GM19035 (cell line): ENCODE measurements around the gene SBF2.
"Not testable (repeated sequence)": the region's sequence is repeated elsewhere in the genome, so short reads cannot be mapped to it uniquely, and the experiment has no call there.

Experiments
- ATAC-seq: cut with Tn5 transposase; IDR thresholded peaks from one replicate; pipeline ENCODE4 v1.9.1; 2021; ENCODE audit not compliant: unreplicated experiment

Gene SBF2

DNA sequence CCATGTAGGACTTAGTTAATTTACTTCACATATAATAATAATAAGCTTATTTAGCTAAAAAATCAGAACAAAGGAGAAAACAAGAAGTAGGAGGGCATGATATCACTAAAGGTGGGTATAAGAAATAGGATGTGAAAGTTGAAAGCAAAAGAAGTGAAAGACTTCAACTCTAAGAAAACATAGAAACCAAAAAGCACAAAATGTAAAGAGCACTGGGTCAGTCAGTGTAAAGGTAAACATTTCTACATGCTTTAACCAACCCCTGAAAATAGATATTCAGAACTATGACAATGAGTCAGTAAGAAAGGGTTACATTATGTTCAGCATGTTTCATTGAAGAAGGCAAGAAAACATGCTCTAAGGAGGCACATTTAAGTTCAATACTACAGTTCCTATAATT lies 331.3 kb downstream of the SBF2 start:
- ATAC-seq: peak; percentile 88

DNA sequence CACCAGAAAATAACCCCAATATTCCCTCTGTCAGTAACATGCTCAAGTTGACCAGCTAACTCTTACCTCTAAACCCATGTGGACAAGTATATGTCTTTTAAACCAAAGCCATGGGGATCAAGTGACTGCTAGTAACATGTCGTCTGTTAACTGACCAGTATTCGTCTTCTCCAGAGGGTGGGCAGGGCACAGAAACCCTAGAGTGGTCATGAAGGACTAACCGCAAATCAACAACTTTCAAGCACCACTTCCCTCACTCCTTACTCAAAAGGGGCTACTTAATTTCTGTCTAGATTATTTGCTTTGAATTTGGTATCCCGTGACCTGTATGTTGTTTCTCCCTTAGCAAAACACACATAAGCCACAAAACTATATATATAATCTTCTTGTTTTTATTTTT lies 336.9 kb downstream of the SBF2 start:
- ATAC-seq: no peak

GRCh38 chr11:9956483-9956882 lies 337.5 kb downstream of the SBF2 start:
- ATAC-seq: no peak

GRCh38 chr11:9955391-9955790 lies 338.6 kb downstream of the SBF2 start:
- ATAC-seq: no peak

DNA sequence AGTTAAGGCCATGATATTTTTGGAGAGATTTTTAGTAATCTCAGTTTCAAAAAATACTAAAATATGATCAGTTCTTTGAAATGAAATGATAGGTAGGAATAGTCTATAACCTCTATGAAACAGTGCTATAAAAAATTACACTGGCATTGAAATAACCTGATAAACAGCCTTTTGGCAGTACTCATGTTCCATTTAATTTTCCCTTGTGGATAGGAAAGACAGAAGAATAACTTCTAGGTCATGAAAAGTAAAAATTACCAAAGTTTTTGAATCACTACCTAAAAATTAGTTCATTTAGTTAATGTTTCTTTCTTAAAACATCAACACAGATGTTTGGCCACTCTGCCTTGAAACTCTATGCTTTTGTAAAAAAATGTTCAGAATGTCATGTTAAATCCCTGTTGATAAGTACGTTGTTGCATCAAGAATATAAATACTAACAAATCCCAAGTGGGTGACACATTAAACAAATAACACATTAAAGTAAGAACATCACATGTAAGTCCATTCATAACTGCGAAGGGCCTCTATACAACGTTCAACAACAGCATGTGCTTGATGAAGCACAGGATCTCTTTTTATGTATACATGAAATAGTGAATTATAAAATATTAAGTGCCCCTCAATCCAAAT lies 339.9 kb downstream of the SBF2 start:
- no peak for ATAC-seq

DNA sequence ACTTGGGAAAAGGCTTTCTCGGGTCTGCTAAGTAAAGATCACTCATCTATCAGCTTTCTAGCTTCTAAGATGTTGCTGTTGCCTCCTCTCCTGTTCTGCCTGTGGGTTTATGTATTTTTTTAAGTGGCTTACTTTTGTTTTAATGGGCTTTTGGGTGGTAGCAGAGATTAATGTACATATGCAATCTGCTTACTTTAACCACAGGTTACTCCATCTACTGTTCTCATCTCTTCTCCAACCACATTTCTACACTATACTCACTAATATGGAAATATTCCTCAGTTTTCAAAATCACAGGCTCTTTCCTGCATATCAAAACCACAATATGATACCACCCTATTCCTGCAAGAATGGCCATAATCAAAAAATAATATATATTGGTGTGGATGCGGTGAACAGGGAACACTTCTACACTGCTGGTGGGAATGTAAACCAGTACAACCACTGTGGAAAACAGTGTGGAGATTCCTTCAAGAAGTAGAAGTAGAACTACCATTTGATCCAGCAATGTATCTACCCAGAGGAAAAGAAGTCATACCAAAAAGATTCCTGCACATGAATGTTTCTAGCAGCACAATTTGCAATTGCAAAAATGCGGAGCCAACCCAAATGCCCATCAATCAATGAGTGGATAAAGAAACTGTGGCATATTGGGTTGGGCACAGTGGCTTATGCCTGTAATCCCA lies 341.4 kb downstream of the SBF2 start:
- ATAC-seq: no peak

GRCh38 chr11:9951807-9952206 lies 342.2 kb downstream of the SBF2 start:
- no peak for ATAC-seq

- ATAC-seq: no peak
These were observed 343.6 kb downstream of the SBF2 start for GRCh38 chr11:9950462-9950861.

- no peak for ATAC-seq
These were observed 346.7 kb downstream of the SBF2 start for GRCh38 chr11:9947231-9947864.

DNA sequence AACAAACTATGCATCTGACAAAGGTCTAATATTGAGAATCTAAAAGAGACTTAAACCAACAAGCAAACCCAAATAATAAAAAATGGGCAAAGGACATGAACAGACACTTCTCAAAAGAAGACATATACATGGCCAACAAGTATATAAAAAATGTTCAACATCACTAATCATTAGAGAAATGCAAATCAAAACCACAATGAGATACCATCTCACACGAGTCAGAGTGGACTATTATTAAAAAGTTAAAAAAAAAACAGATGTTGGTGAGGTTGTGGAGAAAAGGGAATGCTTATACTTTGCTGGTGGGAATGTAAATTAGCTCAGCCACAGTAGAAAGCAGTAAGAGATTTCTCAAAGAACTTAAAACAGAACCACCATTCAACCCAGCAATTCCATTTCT lies 348.3 kb downstream of the SBF2 start:
- not testable (repeated sequence) for ATAC-seq

- ATAC-seq: no peak
These were observed 350.5 kb downstream of the SBF2 start for GRCh38 chr11:9943386-9944110.

DNA sequence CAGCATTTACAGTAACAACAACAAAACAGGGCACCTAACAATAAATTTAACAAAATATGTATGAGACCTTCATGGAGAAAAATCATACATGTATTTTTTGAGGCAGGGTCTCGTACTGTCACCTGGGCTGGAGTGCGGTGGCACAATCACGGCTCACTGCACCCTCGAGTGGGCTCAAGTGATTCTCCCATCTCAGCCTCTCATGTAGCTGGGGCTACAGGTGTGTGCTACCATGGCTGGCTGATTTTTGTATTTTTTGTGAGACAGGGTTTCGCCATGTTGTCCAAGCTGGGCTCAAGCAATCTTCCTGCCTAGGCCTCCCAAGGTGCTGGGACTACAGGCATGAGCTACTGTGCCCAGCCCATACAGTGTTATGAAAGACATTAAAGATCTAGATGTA lies 352.0 kb downstream of the SBF2 start:
- ATAC-seq: no peak

- ATAC-seq: not testable (repeated sequence)
These were observed 354.9 kb downstream of the SBF2 start for GRCh38 chr11:9939150-9939549.

- no peak for ATAC-seq
These were observed 357.3 kb downstream of the SBF2 start for GRCh38 chr11:9936754-9937153.

DNA sequence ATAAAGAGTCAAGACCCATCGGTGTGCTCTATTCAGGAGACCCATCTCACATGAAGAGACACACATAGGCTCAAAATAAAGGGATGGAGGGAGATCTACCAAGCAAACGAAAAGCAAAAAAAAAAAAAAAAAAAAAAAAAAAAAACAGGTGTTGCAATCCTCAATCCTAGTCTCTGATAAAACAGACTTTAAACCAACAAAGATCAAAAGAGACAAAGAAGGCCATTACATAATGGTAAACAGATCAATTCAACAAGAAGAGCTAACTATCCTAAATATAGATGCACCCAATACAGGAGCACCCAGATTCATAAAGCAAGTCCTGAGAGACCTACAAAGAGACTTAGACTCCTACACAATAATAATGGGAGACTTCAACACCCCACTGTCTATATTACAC lies 361.2 kb downstream of the SBF2 start:
- ATAC-seq: not testable (repeated sequence)

DNA sequence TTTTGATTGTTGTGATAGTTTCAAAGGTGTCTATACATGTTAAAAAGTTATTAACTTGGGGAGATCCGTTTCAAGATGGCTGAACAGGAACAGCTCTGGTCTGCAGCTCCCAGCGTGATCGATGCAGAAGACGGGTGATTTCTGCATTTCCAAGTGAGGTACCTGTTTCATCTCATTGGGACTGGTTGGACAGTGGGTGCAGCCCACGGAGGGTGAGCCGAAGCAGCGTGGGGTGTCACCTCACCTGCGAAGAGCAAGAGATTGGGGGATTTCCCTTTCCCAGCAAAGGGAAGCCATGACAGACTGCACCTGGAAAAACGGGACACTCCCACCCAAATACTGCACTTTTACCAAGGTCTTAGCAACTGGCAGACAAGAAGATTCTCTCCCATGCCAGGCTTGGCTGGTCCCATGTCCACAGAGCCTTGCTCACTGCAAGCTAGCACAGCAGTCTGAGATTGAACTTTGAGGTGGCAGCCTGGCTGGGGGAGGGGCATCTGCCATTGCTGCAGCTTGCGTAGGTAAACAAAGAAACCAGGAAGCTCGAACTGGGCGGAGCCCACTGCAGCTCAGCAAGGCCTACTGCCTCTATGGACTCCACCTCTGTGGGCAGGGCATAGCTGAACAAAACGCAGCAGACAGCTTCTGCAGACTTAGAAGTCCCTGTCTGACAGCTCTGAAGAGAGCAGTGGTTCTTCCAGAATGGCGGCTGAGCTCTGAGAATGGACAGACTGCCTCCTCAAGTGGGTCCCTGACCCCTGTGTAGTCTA lies 363.3 kb downstream of the SBF2 start:
- not testable (repeated sequence) for ATAC-seq

DNA sequence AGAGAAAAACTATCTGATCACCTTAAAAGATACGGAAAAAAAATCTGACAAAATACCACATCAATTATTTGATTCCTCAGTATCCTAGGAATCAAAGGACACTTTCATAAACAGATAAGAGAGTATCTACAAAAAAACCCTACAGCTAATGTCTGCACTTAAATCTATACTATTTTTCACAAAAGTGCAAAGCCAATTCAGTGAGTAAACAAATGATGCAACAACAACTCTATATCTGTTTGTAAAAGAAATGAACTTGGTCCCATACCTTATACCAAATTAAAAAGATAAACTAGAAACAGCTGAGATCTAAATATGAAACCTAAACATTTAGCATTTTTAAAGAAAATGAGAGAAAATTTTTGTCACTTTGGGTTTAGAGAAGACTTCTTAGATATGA lies 366.3 kb downstream of the SBF2 start:
- no peak for ATAC-seq

GRCh38 chr11:9923280-9923679 lies 370.7 kb downstream of the SBF2 start:
- ATAC-seq: no peak

DNA sequence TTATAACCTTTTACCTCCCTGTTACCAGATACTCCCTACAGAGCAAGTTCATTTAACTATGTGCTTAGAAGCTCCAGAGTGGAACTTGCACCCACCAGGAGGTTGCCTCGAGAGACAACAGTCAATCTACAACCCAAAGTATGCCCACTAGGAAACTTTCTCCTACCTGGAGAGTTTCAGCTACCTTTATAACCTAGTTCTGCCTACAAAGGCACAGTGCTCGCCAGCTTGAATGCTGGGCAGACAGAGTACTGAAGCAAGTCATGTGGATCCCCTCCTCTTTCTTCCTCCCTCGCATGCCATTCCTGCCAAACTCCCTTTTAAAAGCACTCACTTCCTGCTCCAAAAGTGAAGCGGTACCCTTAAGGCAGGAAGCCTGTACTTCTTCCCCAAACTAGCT lies 371.2 kb downstream of the SBF2 start:
- ATAC-seq: no peak

DNA sequence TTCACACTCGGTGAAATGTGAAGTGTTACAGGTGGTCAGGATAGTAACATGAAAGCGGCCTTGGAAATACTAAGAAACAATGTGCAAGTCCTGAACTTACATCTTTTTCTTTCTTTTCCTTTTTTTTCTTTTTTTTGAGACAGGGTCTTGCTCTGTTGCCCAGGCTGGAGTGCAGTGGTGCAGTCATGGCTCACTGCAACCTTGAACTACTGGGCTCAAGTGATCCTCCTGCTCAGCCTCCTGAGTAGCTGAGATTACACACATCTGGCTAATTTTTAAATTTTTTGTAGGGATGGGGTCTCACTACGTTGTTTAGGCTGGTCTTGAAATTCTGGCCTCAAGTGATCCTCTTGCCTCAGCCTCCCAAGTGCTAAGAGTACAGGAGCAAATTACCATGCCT lies 377.5 kb downstream of the SBF2 start:
- ATAC-seq: no peak

DNA sequence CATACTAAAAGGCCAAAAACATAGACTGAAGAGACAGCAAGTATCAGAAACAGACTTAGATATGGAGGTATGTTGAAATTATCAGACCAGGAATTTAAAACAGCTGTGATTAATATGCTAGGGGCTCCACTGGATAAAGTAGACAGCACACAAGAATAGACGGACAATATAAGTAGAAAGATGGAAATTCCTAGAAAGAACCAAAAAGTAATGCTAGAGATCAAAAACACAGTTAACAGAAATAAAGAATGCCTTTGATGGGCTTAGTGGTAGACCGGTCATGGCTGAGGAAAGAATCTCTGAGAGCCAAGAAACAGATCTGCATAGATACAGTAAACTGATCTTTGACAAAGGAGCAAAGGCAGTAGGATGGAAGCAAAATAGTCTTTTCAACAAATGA lies 380.0 kb downstream of the SBF2 start:
- ATAC-seq: no peak
